AG10803 (cell line): ENCODE data around the gene CDK14.
A peak's percentile ranks its signal among the peaks of the same experiment; 100 is the strongest.

Source experiments
- DNase-seq: peaks from one replicate; pipeline ENCODE4 v3.0.0; 2010; ENCODE audit warnings: low read depth
- H3K4me3 ChIP-seq: 2 replicates; pipeline ENCODE4 v1.5.1; 2011; ENCODE audit warnings: mild to moderate bottlenecking, low read length, control low read depth
- CTCF ChIP-seq: conservative IDR thresholded peaks from 2 replicates; pipeline ENCODE4 v1.5.1; 2011; ENCODE audit warnings: mild to moderate bottlenecking, low read length, control low read depth, inconsistent platforms

Gene CDK14

GRCh38 chr7:90999989-91000979 is 404.2 kb downstream of the CDK14 start:
- H3K4me3 ChIP-seq, result no peak overlapping the region
- no peak for TF ChIP-seq CTCF
- DNase-seq, result peak; percentile 69

GRCh38 chr7:91005024-91005423 is 408.9 kb downstream of the CDK14 start:
- DNase-seq, result no peak
- TF ChIP-seq CTCF, result no peak
- H3K4me3 ChIP-seq, result no peak overlapping the region

GRCh38 chr7:91005841-91006240 is 409.7 kb downstream of the CDK14 start:
- no peak for TF ChIP-seq CTCF
- DNase-seq, result no peak
- no peak overlapping the region for H3K4me3 ChIP-seq

- DNase-seq, result no peak
- no peak overlapping the region for H3K4me3 ChIP-seq
- TF ChIP-seq CTCF, result no peak
These were observed 411.2 kb downstream of the CDK14 start for GRCh38 chr7:91007371-91007770.

GRCh38 chr7:91013078-91013477 is 417.0 kb downstream of the CDK14 start:
- no peak for DNase-seq
- H3K4me3 ChIP-seq, result no peak overlapping the region
- TF ChIP-seq CTCF, result no peak

- DNase-seq, result no peak
- no peak overlapping the region for H3K4me3 ChIP-seq
- no peak for TF ChIP-seq CTCF
These were observed 423.7 kb downstream of the CDK14 start for GRCh38 chr7:91019686-91020385.
